ENCODE data around the gene CDC25A. TPM values are rescaled to one million over a fixed set of nuclear protein-coding genes. Genes with fewer than 3 reads are reported as not detected.

Gene CDC25A
- total and polyA plus RNA-seq, 2 of the 8 experiments (the other 6 are each of a cell fraction or from before 2014, with no cell fraction given) = 20.7 to 62.1 TPM

GRCh38 chr3:48196611-48197010 lies 8.4 kb upstream of the CDC25A start (continued):
- TF ChIP-seq CHD7 (IDR thresholded peaks at IDR 0.05; ENCODE audit: insufficient replicate concordance, low read length) = no peak
- no peak for TF ChIP-seq CEBPB (IDR thresholded peaks at IDR 0.05; ENCODE audit: low read depth, low read length)

Data from H1 (cell line).